G401.6 (cell line): ENCODE measurements around the gene TRIM37.
A peak's percentile ranks its signal among the peaks of the same experiment; 100 is the strongest.

Experiments
- FAIRE-seq: peaks from 2 replicates; lab custom pipeline; 2012; peaks lifted over from hg19 to GRCh38; lab: Jason Lieb, UNC

TRIM37 gene

GRCh38 chr17:59028328-59028727 is 78.4 kb downstream of the TRIM37 start:
- FAIRE-seq, result no peak

- no peak for FAIRE-seq
Measured at GRCh38 chr17:59027750-59028149, 78.9 kb downstream of the TRIM37 start.

- no peak for FAIRE-seq
Measured at GRCh38 chr17:59026176-59026939, 80.3 kb downstream of the TRIM37 start.

- FAIRE-seq, result no peak
Measured at GRCh38 chr17:59024916-59025315, 81.8 kb downstream of the TRIM37 start.

- peak; percentile 71 for FAIRE-seq
Measured at GRCh38 chr17:59018019-59018418, 88.7 kb downstream of the TRIM37 start.

- FAIRE-seq, result no peak
Measured at GRCh38 chr17:59011975-59012374, 94.7 kb downstream of the TRIM37 start.

- no peak for FAIRE-seq
Measured at GRCh38 chr17:59010026-59010425, 96.7 kb downstream of the TRIM37 start.

GRCh38 chr17:59008737-59009136 is 97.9 kb downstream of the TRIM37 start:
- FAIRE-seq, result no peak

- FAIRE-seq, result no peak
Measured at GRCh38 chr17:59007995-59008394, 98.7 kb downstream of the TRIM37 start.

- FAIRE-seq, result peak; percentile 97
Measured at GRCh38 chr17:59004338-59005111, 102.2 kb downstream of the TRIM37 start.

- no peak for FAIRE-seq
Measured at GRCh38 chr17:59003860-59004259, 102.8 kb downstream of the TRIM37 start.

- FAIRE-seq, result no peak
Measured at GRCh38 chr17:59002848-59003247, 103.8 kb downstream of the TRIM37 start.

- no peak for FAIRE-seq
Measured at GRCh38 chr17:59002126-59002525, 104.6 kb downstream of the TRIM37 start.

GRCh38 chr17:59001158-59001814 is 105.4 kb downstream of the TRIM37 start:
- no peak for FAIRE-seq

- no peak for FAIRE-seq
Measured at GRCh38 chr17:59000022-59000421, 106.7 kb downstream of the TRIM37 start.

GRCh38 chr17:58999500-58999899 is 107.2 kb downstream of the TRIM37 start:
- no peak for FAIRE-seq

- no peak for FAIRE-seq
Measured at GRCh38 chr17:58998871-58999270, 107.8 kb downstream of the TRIM37 start.

- FAIRE-seq, result no peak
Measured at GRCh38 chr17:58997756-58998553, 108.7 kb downstream of the TRIM37 start.

- FAIRE-seq, result no peak
Measured at GRCh38 chr17:58996968-58997367, 109.7 kb downstream of the TRIM37 start.

- no peak for FAIRE-seq
Measured at GRCh38 chr17:58995247-58995940, 111.3 kb downstream of the TRIM37 start.

- no peak for FAIRE-seq
Measured at GRCh38 chr17:58993311-58993710, 113.4 kb downstream of the TRIM37 start.
